COR-L47 (cell line): ENCODE results near the gene TMSB4X.
"Not testable (repeated sequence)": the region's sequence is repeated elsewhere in the genome, so short reads cannot be mapped to it uniquely, and the experiment has no call there.

Experiments used
- DNase-seq: peaks from one replicate; lab custom pipeline; 2025; lab: John Stamatoyannopoulos, UW

Gene TMSB4X

DNA sequence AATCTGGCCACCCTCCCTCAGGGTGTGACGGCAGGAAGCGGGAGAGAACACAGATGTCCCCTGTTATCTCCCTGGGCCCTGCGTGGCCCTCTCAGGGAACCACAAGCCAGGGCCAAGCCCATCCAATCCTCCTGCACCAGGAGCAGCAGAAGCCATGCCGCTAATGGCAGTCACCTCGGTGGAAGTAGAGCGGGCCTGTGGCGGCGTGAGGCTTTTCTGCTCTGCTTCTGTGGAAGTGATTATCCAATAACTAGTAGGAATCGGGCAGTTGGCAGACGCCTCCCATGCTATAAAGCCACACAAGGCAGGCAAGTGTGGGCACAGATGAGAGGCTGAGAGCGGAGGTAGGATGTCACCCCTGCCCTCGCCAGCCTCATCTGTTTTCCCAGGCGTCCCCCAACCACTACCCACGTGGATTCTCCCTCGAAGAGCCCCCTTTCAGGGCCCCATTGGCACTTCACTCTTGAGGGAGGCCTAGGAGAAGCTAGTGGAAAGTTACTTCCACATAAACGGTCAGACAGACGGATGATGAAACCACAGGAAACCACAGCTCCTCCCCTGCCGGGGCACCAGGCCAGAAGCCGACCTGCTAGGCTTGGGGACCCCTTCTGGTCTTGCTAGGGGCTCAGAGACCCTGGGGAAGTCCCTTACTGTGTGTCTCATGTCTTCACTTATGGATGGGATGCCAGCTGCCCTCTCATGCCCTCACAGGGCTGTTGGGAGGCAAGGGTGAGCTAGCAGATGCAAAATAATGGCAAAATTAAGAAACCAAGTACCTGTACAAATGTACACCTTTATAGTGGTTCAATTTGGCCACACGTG is 18.8 kb upstream of the TMSB4X start:
- DNase-seq, result no peak

DNA sequence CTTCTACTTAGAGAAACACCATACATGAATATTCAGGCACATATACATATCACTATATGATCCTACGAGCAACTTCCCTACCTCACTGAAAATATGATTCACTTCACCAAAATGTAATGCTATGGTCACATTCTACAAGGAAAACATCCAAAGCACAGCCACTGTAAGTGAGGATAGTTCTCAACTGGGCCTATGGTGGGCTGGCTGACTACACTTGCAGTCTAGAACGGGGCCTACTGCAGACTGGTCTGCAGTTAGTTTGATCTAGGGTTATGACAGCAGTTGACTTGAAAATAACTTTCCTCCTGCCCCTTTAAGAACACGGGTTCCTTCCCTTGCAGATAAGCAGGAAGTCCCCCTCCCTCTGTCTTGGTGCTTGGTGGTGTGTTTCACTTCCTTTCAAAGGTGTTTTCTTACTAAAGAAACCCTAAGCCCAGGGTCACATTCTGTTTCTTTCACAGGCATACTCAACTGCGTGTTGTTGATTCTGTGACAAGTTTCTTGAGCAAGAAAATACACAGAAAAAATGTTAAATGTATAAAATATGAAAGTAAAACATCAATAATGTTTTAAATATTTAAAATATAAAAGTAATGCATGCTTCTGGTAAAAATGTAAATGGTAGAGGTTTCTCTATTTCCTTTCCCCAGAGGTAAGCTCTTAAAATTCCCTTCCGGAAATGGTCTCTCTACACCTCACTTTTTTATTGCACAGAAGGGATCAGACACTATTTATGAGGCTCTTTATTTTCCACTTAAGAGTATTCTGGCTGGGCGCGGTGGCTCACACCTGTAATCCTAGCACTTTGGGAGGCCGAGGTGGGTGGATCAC is 18.0 kb upstream of the TMSB4X start:
- DNase-seq, result no peak

DNA sequence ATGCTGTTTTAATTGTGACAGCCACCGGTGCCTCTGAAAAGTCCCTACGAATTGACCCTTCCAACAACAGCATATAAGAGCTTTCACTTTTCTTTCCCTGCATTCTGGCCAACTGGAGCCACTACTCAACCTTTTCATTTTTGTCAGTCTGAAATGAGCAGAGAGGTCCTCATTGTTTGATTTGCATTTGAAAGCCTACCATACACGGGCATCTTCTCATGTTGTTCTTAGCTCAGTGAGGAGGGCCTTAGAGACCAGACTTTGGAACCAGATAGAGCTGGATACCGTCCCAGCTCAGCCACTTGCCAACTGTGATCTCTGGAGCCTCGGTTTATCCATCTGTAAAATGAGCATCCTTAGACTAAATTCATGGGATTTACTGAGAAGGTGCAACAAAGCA is 16.9 kb upstream of the TMSB4X start:
- DNase-seq, result no peak

DNA sequence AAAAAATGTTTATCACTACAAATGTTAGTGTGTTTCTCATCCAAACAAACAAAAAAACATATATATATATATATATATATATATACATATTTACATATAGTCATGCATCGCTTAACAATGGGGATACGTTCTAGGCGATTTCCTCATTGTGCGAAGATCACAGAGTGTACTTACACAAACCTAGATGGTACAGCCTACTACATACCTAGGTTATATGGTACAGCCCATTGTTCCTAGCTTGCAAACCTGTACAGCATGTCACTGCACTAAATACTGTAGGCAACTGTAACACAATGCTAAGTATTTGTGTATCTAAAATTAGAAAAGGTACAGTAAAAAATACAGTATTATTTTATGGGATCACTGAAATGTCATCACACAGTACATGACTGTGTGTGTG is 16.4 kb upstream of the TMSB4X start:
- no peak for DNase-seq

DNA sequence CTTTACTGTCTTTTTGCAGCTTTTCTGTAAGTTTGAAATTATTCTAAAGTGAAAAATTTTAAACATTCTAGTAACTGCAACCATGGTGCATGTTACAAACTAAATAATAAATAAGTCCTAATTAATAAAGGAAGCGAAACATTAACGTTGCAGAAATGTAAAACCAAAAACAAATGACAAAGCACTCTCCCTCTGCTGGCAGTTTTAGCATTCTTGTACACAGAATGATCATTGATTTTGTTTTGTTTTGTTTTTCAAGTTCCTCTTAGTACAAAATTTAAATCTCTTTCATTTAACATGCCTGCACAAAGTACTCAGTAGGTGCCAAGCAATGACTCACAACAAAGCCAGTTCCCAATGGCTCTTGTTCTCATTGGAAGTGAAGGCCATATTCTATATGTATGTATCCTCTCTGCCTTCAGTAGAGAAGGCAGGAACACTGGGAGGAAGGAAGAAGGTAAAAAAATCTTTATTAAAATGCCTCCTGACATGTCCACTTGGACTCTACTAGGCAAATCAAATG is 13.7 kb upstream of the TMSB4X start:
- DNase-seq, result no peak

DNA sequence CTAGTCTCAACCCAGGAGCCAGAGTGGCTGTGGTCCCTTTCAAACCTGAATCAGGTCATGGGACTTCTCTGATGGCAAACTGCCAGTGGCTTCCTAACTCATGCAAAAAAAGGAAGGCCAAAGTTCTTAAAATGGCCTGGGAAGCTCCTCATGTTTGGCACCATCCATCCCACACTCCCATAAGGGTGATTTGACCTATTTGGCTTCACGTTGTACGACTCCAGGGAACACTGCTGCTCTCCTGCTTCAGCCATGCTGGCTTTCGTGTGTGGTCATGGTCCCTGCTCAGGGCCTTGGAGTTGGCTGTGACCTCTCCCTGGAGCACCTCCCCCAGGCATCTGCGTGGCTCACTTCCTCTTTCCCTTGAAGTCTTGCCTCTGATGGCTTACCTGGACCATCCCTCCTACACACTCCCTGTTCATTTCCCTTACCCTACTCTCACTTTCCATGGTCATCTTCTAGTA is 12.8 kb upstream of the TMSB4X start:
- DNase-seq, result no peak

DNA sequence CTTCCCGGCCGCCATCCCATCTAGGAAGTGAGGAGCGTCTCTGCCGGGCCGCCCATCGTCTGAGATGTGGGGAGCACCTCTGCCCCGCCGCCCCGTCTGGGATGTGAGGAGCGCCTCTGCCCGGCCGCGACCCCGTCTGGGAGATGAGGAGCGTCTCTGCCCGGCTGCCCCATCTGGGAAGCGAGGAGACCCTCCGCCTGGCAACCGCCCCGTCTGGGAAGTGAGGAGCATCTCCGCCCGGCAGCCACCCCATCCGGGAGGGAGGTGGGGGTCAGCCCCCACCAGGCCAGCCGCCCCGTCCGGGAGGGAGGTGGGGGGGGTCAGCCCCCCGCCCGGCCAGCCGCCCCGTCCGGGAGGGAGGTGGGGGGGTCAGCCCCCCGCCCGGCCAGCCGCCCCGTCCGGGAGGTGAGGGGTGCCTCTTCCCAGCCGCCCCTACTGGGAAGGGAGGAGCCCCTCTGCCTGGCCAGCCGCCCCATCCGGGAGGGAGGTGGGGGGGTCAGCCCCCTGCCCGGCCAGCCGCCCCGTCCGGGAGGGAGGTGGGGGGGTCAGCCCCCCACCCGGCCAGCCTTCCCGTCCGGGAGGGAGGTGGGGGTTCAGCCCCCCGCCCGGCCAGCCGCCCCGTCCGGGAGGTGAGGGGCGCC is 11.6 kb upstream of the TMSB4X start:
- DNase-seq, result not testable (repeated sequence)

DNA sequence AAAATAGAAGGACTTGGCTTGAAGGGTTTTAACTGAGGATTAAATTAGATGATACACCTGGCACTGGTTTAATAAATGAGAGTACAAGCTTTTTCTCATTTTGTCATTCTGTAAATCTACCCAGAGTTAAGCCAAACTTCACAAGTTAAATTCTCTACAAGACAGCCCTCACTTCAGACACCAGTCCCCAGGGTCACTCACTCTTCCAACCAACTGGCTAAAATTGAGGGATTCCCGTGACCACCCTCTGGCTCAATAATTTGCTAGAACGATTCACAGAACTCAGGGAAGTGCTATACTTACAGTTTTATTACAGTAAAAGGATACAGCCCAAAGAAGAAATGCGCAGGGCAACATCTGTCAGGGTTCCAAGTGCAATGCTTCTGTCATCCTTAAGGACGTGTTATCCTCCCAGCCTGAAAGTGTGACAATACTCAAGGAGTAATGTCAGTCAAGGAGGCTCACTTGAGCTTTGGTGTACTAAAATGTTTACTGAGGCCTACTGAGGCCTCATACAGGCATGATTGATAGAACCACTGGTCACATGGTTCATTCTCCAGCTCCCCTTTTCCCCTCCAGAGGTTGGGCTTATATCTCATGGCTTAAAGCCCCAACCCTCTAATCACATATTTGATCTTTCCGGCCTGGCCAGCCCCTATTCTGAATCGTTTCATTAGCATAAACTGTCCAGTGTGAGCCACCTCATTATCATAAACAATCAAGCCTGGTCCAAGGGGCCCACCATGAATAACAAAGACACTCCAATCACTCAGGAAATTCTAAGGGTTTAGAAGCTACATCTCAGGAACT is 9.6 kb upstream of the TMSB4X start:
- no peak for DNase-seq

DNA sequence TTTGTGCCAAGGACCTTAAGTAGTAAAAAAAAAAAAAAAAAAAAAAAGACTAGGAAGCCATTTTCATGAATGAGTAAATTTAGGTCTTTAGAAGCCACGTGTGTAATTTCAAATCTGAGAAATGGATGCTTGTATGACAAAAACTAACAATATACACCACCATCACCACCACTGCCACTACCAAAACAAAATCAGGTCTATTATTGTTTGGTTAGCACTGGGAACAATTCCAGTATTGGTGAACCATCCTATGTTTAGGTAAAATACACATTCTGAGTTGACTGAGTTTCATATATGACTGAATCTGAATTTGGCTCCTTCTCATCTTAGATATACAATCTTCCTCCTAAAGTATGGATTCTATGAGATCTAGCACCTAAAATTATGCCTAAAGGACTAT is 8.8 kb upstream of the TMSB4X start:
- DNase-seq, result no peak

DNA sequence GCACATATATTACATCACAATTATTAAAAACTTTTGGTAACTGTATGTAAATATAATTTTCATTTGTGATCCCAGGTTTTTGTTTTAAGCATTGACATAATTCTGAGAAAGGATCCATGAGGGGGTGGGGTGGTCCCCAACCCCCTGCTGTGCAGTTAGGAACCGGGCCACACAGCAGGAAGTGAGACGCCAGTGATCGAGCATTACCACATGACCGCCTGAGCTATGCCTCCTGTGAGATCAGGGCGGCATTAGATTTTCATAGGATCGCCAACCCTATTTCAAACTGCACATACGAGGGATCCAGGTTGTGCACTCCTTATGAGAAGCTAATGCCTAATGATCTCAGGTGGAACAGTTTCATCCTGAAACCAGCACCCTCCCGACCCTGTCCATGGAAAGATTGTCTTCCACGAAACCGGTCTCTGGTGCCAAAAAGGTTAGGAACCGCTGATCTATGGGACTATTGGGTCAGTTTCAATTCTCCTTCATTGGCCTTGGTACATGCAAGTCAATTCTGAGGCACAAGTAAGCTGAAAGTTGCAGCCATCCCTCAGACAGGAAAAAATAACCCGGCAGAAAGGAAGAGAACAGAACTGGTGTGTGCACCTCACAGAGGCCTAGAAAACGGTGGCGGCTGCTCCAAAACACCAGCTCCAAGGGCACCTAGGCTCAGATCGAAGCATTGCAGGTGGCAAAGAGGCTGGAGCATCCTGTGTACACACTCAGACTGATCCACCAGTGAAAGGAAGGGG is 7.0 kb upstream of the TMSB4X start:
- DNase-seq, result no peak

DNA sequence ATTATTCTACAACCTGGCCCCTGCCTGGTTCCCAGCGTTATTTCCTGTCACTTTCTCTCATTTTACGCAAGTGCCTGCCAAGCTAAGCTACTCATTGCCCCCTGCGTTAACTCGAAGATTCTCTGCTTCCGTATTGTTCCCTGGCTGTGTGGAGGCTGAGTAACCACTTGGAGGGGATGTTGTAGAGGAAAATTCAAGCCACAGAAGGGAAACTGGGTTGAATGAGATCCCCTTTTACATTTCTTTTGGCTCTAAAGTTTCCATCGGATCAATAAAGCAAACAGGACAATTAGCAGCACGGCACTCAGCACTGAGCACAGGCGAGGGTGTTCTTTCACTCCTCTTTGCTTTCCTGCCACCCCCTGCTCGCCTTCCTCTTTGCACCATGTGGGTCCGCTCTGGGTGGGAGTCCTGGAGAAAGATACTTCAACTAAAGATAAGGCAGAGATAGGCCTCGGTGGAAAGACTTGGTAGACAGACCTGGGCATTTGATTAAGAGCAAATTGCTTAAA is 4.2 kb upstream of the TMSB4X start:
- DNase-seq, result peak; percentile 23

DNA sequence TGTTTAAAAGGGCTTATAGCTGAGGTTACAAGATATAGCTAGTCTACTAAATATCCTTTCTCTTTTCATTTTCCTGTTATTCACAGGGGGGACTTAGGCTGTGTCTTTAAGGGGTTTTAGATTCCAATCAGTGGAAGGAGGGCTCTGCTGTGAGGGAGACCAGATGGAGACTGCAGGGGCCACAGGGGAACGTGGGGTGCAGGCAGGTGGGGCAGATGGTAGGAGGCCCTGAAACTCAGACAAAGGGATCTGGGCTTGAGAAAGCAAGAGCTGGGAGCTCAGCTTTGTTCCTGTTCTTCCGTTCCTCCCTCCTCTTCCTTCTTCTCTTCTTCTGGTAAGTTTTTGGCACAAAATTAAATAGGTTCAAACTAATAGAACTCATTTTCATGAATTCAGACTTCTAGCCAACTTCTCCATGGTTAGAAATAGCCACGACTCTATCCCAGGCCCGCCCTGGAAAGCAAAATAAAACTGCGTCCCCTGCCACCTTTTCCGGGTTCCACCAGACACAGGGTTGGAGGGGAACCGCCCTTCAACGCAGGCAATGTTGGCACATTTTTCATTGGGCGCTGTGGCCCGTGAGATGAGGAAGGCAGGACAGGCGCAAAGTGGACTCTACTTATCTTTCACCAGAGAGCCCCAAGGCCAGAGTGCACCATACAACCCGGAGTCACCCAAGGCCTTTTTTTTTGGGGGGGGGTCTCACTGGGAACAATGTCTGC is 3.5 kb upstream of the TMSB4X start:
- DNase-seq, result no peak

DNA sequence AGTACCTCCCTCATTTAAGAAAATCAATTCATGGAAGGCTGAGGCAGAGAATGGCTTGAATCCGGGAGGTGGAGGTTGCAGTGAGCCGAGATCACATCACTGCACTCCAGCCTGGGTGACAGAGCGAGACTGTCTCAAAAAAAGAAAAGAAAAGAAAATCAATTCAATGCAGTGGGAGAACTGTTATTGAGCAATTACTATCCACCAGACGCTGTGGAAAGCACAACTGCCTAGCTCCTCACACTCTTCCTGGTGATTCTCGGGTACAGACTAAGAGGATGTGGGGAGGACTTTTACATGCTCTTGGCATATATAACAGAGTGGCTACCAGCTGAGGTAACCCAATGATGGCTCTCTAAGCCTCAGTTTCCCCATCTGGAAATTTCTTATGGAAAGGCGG is 2.7 kb upstream of the TMSB4X start:
- no peak for DNase-seq

DNA sequence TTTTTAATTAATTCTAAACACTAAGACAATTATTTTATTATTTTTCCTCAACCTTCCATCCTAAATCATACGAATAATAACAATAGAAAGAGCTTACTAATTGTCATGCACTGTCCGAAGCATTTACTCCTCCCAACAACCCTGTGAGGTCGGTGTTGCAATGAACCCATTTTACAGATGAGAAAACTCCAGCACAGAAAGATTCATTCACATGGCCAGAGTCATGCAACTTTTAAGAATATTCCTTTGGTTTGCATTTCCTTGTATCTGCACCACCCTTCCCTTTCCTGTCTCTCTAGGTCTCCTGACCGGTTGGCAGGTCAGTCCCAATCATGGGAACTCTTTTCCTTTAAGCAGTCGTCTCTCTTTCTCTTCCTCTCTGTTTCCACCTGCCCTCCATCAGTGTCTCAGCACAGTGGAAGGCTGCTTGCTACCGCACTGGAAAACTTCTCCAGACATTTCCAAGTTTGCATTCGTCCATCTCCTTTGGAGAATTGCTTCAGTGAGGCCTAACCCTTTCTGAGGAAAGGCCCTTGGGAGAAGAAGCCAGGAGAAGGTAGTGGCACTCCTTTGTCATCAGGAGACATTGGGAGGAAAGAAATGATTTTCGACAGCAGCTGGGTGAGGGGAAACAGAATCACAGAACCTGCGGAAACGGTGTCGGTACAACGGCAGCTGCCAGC is 1.9 kb upstream of the TMSB4X start:
- no peak for DNase-seq

DNA sequence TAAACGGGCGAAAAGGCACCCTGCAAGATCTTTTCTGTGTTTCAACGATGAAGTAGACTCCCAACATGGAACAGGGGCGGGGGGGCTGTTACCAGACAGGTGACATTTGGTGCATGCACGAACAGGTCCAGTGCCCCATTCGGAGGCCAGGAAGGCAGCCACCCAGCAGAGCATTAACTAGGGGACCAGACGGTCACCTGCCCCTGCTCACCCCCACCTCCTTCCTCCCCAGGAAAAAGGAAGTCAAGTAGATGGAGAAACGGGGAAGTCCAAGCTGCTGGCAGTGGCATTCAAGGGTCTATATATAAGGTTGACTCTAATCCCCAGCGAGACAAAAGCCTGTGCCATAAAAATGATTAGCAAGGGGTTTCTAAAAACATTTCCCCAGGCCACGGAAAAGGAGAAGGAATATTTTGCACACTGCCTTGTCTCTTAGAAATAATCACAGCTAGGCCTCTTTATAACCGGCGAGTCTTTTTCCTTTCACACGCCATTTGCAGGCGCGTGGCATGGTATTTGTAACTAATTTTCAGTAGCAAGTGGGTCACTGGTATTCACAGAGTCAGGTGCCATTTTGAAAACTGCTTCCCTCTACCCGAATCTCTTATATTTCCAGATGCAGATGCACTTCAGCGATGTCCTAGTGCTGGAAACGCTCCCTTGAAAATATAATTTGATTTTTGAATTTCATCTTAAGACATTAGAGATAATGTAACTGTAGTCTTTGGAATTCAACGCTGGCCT is 1.2 kb upstream of the TMSB4X start:
- no peak for DNase-seq

DNA sequence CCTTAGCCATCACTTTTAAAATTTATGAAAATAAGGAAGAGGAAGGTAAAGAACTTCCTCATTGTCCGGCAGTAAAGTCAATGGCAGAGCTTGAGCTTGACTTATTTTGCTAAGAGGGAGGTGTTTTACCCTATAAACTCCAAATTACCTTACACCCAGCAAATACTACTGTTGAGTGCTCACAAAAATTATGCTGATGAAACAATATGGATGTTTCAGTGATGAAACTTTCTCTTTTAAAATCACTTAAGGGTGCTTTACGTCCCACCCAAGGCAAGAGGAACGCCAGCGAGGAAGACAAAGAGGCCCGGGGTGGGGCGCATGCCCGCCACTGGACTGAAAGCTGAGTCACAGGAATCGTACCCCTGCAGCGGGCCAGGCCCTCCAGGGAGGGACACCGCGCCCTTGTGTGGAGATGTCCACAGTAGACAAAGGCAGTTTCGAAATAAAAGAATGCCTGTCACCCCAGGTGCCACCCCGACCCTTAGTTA is 560 bp upstream of the TMSB4X start:
- DNase-seq, result no peak

DNA sequence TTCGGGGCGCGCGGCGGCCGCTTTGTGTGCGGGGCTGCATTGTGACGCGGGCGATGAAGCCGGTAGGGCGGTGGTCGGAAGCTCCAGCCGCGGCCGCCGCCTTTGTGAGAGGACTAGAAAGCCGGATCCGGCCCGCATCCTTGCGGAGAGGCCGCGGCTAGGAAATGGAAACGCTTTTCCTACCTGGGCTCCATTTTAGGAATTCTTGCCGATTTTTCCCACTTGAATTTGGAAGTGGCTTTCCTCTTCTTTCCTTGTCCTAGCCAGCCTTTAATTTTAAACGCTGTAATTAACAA is 708 bp downstream of the TMSB4X start:
- DNase-seq, result no peak

DNA sequence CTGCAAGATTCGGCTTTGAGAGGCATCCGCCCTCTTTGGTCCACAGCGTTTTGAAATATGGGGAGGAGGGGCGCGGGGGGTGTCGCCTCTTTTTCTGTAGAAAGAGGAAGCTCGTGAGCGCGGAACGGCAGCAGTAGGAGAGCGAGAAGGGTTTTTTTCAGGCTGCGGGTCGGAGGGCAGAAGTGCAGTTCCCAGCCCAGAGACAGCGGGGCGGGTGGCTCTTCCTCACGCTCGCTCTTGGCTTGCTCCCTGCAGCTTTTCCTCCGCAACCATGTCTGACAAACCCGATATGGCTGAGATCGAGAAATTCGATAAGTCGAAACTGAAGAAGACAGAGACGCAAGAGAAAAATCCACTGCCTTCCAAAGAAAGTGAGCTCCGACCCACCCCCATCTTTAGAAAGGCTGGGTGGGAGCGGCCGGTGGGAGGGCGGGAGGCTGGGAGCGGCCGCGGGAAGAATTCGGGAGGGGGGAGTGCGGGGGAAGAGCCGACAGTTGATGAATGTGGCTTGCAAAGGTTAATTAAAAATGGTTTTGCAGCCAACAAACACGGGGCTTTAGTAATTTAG is 1.2 kb downstream of the TMSB4X start:
- DNase-seq, result peak; percentile 30
